AG04449 (cell line): Measurements from ENCODE around the gene PARD3B.

Experiments used
- CTCF ChIA-PET: fragments of 350-600 bp; formaldehyde crosslinking; extraction: SDS; loops from one replicate; lab custom pipeline; 2021; ENCODE audit warnings: antibody characterized with exemption; lab: Yijun Ruan, JAX
- POLR2A ChIA-PET: fragments of 400-600, 350-600 bp; formaldehyde crosslinking; extraction: SDS; loops from one replicate; lab custom pipeline; 2020; ENCODE audit warnings: antibody characterized with exemption, inconsistent platforms; lab: Yijun Ruan, JAX
- DNase-seq: peaks from one replicate; pipeline ENCODE4 v3.0.0-alpha.2; 2010; ENCODE audit warnings: low read depth, low spot score
- H3K4me3 ChIP-seq: 2 replicates; pipeline ENCODE4 v1.5.1; 2011; ENCODE audit warnings: low read depth, mild to moderate bottlenecking, control low read depth, low read length
- CTCF ChIP-seq: IDR thresholded peaks from one replicate; pipeline ENCODE4 v1.5.1; 2011; ENCODE audit warnings: mild to moderate bottlenecking, moderate library complexity, low read length, control low read depth, inconsistent platforms; ENCODE audit not compliant: insufficient read depth; ENCODE audit errors: missing control alignments

The PARD3B gene

GRCh38 chr2:205383601-205384000 lies 838.3 kb downstream of the PARD3B start:
- TF ChIP-seq CTCF: no peak
- ChIA-PET CTCF (no interaction called here), POLR2A (no interaction called here)

GRCh38 chr2:205386109-205386508 lies 840.8 kb downstream of the PARD3B start:
- ChIA-PET CTCF (interaction anchor here (1.1 kb wide), 1 partner anchor 83 kb away, joined by 3 read pairs; no protein-coding TSS in a partner anchor), POLR2A (no interaction called here)
- TF ChIP-seq CTCF: no peak
- no peak for DNase-seq
- no peak overlapping the region for H3K4me3 ChIP-seq

More at GRCh38 chr2:205383601-205384000, 838.3 kb downstream of the PARD3B start:
- DNase-seq: no peak
- H3K4me3 ChIP-seq: no peak overlapping the region

- no peak for DNase-seq
- CTCF ChIA-PET: no interaction called here
- no peak for TF ChIP-seq CTCF
- H3K4me3 ChIP-seq: no peak overlapping the region
- POLR2A ChIA-PET: no interaction called here
Measured at GRCh38 chr2:205387350-205388055, 842.2 kb downstream of the PARD3B start.

GRCh38 chr2:205390866-205391265 lies 845.6 kb downstream of the PARD3B start:
- POLR2A ChIA-PET: no interaction called here
- DNase-seq: no peak
- CTCF ChIA-PET: no interaction called here
- no peak for TF ChIP-seq CTCF
- H3K4me3 ChIP-seq: no peak overlapping the region

GRCh38 chr2:205401511-205401910 lies 856.2 kb downstream of the PARD3B start:
- CTCF ChIA-PET: no interaction called here
- POLR2A ChIA-PET: no interaction called here
- DNase-seq: no peak
- TF ChIP-seq CTCF: no peak
- no peak overlapping the region for H3K4me3 ChIP-seq

- ChIA-PET POLR2A (no interaction called here), CTCF (interaction anchor here (0.9 kb wide), 1 partner anchor 274 kb away, joined by 3 read pairs; no protein-coding TSS in a partner anchor)
- no peak for TF ChIP-seq CTCF
- DNase-seq: no peak
- no peak overlapping the region for H3K4me3 ChIP-seq
Measured at GRCh38 chr2:205402011-205402410, 856.7 kb downstream of the PARD3B start.
